NK-92 (cell line): ENCODE measurements around the gene POLR1H.

ENCODE experiments used
- DNase-seq: peaks from one replicate; lab custom pipeline; 2025; ENCODE audit not compliant: unreplicated experiment; lab: John Stamatoyannopoulos, UW

Gene POLR1H

GRCh38 chr6:30061858-30062458, 893 bp downstream of the POLR1H start:
- DNase-seq: no peak

- DNase-seq: no peak
Measured at GRCh38 chr6:30062471-30063178, 1.6 kb downstream of the POLR1H start.

DNA sequence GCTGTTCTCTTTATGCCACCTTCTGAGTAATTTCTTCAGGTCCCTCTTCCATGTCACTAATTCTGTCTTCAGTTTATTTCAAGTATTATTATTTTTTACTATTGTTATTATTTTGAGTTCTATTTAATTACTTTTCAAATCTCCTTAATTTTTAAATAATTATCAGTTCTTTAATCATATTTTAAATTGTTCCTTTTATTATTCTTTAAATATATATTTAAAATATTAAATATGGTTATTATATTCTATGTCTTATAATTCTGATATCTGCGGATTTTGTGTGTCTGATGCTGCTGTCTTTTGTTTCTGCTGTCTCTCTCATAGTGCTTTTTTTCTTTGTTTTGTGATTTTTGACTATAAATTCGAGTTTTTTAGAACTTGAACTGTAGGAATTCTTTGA, 2.2 kb downstream of the POLR1H start:
- DNase-seq: no peak

DNA sequence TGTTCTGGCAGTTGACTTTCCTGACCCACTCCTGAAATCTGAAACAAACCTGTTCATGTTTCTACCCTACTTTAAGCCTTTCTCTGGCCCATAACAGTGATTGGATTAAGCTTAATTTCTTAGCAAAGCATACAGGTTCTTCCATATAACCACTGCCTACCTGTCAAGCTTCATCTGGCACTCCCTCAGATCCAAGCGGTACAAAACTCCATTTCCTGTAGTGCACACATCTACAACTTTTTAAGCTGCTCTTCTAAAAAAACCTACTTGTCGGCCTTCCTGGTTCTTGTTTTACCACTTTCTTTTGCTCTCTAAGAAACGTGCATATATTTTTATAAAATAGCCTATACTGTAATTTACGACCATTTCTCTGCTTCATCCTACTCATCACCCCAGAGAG, 5.0 kb downstream of the POLR1H start:
- DNase-seq: no peak

GRCh38 chr6:30066577-30067459, 5.8 kb downstream of the POLR1H start, which contains the start of gene PPP1R11:
Gene PPP1R11 (plus strand): TSS chr6:30067198. CDS start chr6:30067411, 213 bp downstream.
- DNase-seq: peak; percentile 95

DNA sequence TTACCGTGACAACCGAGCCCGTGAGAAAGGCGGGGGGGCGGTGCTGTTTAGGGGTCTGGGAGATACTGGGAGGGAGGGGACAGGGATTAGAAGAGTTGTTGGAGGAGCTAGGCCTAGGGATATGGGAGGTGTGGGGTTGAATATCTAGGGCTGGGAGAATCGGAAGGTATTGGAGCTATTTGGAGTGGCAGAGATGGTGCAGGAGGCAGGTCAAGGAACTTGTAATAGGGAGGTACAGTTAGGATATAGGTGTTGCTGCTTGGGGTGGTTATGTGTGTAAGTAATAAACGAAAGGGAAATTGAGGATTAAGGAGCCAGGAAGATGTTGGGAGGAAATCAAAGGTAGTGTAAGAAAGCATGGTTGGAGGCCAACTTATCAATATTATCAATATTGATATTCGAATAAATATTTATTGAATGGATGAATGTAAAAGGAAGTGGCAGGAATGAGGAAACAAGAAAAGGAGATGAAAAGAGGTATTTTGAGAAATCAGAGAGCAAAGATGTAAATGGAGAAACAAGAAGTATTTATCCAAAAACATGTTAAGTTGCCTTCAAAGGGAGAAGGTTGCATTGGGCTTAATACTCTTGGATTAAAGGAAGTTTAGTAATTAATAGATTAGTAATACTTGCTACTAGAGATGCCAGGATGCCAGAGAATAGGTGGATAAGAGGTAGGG, 6.5 kb downstream of the POLR1H start:
- DNase-seq: no peak

DNA sequence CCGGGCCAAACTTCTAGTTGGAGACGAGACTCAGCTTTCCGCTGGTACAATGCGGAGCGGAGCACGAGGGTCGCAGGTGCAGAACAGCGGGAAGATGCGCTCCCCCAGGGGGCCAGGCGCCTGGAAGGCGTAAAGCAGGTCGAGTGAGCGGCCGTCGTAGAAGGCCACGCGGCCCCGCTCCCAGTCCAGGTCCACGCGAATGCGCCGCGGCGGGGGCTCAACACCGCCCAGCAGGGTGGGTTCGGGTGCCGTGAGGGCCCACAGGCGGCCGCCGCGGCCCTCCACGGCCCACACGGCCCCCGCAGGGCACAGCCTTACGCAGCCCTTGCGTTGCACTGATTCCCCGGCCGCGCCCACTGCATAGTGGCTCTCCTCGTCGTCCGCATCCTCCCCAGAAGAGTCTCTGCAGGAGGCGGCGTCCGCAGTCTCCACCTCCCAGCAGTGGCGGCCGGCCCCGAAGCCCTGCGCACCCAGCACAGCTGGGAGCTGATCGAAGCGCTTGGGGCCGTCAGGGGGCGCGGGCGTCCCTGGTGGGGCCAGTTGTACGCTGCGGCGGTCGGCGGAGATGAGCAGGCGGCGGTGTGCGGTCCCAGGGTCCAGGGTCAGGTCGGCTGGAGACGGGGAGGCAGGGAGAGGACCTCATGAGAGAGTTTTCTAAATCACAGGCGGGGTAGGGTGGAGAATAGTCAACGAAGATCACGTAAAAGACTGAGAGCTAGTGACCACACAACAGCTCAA, 10.2 kb downstream of the POLR1H start:
- no peak for DNase-seq

DNA sequence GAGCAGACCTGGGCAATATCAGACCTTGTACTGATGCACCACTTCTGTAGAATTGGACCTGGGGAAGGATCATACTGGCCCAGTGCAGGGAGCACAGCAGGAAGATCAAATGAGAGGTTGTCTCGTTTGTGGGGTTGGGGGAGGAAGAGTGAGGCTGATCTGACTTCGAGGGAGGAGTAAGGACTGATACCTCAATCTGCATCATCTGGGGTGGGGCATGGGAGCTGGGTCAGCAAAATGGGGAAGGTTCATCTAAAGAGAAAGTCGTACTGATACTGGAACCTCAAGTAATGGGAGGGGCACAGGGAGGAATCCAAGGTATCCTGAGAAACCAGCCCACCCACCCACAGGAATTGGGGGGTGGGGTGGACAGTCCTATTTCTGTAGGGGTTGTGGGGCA, 10.8 kb downstream of the POLR1H start:
- no peak for DNase-seq

DNA sequence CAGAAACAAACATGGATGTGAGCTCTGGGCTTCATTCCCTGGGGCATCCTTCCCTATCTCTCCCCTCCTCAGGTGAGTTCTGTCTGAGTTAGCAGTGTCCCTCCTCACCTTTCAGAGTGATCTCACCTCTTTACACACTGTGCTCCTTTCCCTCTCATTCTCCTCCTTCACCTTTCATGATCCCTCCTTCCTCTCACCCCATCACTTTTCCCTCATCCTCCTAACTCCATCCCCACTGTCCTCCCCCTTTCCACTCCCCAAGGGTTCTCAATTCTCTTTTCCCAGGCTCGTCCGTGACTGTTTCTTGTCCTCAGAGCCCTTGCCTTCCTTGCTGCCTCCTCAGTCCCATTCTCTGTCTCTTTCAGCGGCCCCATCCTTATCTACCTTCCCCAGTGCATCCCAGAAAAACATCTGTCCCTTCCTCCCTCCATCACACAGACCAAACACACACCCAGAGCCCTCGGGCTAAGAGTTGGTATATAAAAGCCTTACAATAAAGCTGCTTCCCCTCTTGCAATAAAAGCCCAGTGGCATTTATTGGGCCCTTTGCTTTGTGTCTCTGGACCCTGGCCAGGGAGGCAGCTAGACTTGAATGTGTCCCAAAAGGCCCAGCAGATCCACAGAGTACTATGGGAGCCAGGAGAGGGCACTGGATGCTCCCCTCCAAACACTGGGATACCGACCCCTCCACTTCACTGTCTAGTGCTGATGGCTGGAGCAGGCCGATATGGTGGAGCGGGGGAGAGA, 12.6 kb downstream of the POLR1H start:
- no peak for DNase-seq

GRCh38 chr6:30074331-30075093, 13.4 kb downstream of the POLR1H start:
- DNase-seq: no peak

GRCh38 chr6:30075094-30075789, 14.2 kb downstream of the POLR1H start, which contains the start of gene RNF39:
Gene RNF39 (minus strand): TSS chr6:30075769. CDS start chr6:30075585, 184 bp downstream.
- no peak for DNase-seq

- no peak for DNase-seq
Measured at GRCh38 chr6:30075790-30076732, 15.0 kb downstream of the POLR1H start.

DNA sequence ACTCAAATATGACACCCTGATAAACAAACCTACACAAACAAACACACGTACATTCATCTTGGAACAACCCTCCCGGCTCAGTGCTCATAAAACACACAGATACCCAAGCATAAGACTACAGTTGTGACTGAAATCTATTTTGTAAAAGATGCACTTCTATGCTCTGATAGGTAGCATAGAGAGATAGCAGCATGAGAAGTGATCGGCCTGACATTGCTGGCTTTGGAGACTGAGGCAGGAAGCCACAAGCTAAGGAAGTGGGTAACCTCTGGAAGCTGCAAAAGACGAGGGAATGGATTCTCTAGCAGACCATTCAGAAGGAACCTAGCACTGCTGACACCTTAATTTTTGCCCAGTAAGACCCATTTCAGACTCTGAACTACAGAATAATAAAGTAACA, 16.2 kb downstream of the POLR1H start:
- no peak for DNase-seq

DNA sequence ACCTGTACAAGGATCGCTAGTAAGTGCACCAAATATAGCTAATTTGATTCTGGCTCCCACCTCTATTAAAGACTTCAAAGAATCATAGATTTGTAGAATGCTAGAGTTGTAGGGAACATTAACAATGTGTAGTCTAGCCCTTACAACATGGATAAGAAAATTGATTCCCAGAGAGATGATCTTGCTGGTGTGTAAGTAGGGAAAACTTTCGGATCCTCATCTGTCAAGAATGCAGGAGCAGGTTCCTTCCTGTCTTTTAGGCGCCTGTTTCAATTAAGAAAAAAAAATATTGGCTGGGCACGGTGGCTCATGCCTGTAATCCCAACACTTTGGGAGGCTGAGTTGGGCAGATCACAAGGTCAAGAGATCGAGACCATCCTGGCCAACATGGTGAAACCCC, 26.8 kb downstream of the POLR1H start:
- no peak for DNase-seq

DNA sequence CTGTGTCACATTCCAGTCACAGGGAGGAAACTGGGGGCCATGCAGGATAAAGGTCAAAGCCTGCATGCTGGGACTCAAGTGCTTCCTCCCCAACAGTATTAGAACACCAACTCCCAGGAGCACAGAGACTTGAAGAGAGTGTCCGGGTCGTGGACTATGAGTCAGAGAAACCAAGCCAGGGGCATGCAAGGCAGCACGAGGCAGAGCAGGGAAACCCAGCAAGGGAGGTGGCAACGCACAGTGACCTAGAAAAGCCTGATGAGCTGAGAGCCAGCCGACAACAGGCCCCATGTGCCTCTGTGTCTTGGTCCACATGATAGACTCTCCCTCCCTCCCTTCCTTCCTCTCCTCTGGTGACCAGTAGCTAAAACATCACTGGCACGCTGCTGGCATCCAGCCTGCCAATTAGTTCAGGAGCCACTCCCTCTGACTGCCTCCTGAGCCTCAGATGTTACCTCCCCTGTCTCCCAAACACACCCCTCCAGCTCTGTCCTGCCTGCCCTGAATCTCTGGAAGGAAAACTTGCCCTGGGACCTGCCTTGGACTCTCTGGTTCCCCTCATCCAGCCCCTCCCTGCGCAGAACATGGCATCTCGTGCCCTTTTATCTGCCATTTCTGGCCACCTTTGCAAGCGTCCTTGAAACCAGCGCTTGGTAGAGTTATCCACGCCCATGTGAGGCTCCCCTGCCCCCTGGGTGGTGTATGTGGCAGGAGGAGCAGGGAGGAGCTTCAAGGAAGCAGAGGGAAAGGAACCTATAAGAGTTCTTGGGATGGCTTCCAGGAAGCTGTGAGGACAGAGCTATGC, 30.7 kb downstream of the POLR1H start:
- no peak for DNase-seq

GRCh38 chr6:30092852-30093543, 31.9 kb downstream of the POLR1H start:
- DNase-seq: no peak
